CD4-positive, alpha-beta T cell treated with Interleukin-4 for 4 hours (primary cell): ENCODE results near the gene NLN.
"Not testable (repeated sequence)": the region's sequence is repeated elsewhere in the genome, so short reads cannot be mapped to it uniquely, and the experiment has no call there.

Experiments used
- DNase-seq: peaks from one replicate; pipeline ENCODE4 v3.0.0-alpha.2; 2020

Gene NLN

GRCh38 chr5:65775476-65775875 lies 53.5 kb downstream of the NLN start:
- no peak for DNase-seq

DNA sequence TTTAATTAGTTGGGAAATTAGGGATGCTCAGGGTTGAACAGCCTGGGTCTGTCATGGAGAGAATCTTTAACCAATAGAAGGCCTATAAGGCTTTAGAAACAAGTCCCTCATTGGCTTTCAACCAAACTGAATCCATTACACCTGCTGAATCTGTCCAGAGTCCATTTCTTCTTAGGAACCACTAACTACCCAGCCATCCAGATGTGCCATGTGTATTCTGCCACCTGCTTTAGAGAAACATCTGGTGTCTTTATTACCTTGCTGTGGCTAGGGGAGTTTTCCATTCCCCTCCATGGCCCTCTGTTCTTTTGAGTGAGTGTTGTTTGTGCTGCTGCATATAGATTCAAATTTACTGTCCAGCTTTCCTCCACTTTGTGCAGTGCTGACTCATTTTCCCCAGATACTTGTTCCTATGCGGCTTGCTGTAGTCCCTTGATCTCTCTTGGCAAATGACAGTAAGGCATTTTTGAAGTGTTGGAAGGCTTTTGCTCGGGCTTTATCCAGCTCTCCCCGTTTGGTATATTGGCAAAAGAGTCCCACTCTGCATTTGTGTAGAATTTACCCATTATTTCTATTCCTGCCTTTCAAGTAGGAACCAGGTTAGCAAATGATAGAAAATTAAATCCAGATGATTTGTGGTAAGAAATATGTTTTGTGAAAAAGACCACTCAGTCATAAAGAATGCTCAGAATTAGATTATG lies 54.6 kb downstream of the NLN start:
- no peak for DNase-seq

GRCh38 chr5:65778126-65778525 lies 56.1 kb downstream of the NLN start:
- no peak for DNase-seq

GRCh38 chr5:65779643-65780042 lies 57.6 kb downstream of the NLN start:
- DNase-seq: peak; percentile 24

DNA sequence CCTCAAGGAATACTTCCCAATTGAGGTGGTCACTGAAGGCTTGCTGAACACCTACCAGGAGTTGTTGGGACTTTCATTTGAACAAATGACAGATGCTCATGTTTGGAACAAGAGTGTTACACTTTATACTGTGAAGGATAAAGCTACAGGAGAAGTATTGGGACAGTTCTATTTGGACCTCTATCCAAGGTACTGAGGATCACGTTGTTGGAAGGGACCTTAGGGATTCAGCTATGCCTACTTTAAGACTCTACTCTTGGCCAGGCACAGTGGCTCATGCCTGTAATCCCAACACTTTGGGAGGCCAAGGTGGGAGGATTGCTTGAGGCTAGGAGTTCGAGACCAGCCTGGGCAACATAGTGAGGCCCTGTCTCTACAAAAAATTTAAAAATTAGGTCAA lies 66.3 kb downstream of the NLN start:
- DNase-seq: not testable (repeated sequence)

- DNase-seq: peak; percentile 17
Observed at GRCh38 chr5:65790371-65791163, 68.6 kb downstream of the NLN start.

- DNase-seq: no peak
Observed at GRCh38 chr5:65791712-65792673, 70.0 kb downstream of the NLN start.

- no peak for DNase-seq
Observed at GRCh38 chr5:65796269-65796668, 74.3 kb downstream of the NLN start.

DNA sequence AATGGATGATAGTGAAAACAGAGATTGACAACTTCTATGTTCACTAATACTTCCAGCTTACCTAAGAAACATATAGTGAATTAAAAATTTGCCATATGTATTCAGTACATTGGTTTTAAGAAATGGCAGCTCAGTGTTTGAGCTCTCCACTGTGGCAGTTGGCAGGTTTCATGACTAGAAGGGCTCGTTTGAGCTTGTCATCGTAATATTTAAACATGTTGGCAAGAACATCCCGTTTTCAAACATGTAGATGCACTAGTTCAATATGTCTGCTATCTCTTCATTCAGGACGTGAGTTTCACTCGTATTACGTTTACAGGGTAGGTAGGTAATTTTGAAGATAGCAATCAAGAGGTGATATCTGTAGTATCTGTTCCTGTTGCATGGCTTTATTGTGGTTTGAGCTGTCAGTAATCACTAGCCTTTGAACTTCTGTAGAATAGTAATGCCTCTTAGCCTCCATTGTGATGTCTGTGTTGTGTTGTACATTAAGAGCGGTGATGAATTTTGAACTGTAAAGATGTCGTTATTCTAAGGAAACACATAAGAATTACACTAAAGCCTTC lies 74.8 kb downstream of the NLN start:
- DNase-seq: peak; percentile 40

GRCh38 chr5:65797481-65797880 lies 75.5 kb downstream of the NLN start:
- DNase-seq: no peak

DNA sequence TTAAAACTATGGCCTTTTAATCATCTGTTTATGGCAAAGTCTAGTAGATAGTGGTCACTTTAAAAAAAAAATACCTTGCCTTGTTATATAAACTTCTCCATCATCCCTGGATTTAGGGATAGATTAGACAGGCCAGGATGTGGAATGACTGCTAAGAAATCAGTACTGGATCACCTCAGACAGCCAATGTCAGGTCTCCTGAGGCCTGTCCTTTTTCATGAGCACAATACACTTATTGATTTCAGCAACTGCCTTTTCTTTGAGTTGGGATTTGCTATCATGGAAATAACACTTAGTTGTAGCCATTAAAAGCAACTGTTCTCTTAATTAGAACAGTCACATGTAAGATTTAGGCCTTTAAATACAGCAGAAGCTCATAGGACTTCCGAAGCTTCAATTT lies 77.9 kb downstream of the NLN start:
- no peak for DNase-seq

GRCh38 chr5:65800775-65801174 lies 78.8 kb downstream of the NLN start:
- no peak for DNase-seq

DNA sequence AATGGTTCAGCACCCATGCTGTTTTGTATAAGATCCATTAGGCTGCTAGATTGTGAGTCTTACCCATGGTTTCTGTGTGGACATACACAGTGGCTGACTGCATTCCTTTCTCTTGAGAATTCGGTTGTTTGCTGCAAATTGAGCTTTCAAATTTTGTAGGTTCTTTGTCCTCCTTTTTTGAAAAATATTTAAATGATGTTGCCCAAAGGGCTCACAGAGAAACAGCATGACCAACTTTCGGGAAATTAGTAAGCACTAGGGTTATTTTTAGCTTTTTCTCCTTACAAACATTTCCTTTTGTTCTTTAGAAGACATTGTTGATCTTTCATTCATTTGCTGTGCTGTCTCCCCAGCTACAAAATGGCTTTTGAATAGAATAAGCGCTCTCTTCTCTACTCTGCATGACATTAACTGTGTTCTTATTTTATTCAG lies 79.4 kb downstream of the NLN start:
- DNase-seq: no peak

- no peak for DNase-seq
Observed at GRCh38 chr5:65802080-65802479, 80.1 kb downstream of the NLN start.

GRCh38 chr5:65802820-65803219 lies 80.8 kb downstream of the NLN start:
- DNase-seq: no peak

DNA sequence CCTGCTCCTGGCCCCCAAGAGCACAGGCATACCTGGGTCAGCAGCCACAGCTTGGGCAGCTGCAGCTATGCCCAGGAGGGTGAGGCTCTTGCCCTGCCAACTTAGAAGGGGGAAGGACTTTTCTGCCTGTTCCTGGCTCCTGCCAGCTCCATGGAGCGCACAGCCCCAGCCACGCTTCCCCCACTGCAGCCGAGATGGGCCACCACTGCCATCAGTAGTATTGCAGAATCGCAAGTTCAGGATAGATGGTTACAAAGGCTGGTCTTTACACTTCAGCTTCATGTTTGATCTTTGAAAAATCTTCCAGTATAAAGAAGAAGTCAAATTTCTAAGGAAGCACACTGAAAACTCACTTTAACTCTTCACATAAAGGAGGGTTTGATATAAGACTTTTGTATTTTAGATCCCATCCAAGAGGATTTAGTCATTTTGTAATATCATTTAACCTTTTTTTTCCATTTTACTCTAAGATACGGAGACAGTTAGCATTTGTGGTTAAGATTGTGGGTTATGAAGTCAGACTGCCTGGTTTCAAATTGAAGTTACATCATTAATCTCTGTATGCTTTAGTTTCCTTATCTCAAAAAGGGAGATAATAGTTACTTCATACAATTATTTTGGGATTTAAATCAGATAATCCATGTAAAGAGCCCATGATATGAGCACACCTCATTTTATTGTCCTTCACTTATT lies 81.8 kb downstream of the NLN start:
- no peak for DNase-seq

DNA sequence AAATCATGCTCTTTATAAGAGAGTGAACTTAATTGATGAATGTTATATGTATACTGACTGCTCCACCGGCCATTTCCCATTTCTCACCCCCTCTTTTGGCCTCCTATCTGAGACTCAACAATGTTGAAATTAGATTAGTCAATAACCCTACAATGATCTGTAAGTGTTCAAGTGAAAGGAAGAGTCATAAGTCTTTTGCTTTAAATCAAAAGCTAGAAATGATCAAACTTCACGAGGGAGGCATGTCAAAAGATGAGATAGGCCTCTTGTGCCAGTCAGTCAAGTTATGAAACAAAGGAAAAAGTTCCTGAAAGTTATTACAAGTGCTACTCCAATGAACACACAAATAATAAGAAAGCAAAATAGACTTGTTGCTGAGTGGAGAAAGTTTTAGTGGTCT lies 83.1 kb downstream of the NLN start:
- DNase-seq: no peak

- DNase-seq: not testable (repeated sequence)
Observed at GRCh38 chr5:65807494-65807893, 85.5 kb downstream of the NLN start.

DNA sequence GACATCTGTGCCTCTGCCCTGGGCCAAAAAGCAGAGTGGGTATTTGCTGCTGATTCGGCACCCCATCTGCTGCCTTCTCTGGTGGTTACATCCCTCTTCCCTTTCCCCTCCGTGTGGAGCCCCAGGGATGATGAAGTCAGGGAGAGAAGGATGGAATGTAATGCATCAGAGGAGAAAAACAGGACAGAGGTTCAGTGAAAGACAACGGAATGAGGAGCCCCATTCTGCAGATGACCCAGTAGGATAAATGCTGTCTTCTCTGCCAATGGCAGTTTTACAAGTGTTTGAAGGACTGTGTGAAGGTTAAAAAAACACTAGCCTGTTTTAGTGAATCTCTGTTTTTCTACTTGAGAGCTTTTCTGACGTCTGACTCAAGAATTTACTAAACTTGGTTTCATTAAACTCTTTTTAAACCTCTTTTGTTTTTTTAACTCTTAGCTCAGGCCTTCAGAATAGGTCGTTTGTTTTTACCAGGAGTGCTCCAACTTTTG lies 86.3 kb downstream of the NLN start:
- no peak for DNase-seq

DNA sequence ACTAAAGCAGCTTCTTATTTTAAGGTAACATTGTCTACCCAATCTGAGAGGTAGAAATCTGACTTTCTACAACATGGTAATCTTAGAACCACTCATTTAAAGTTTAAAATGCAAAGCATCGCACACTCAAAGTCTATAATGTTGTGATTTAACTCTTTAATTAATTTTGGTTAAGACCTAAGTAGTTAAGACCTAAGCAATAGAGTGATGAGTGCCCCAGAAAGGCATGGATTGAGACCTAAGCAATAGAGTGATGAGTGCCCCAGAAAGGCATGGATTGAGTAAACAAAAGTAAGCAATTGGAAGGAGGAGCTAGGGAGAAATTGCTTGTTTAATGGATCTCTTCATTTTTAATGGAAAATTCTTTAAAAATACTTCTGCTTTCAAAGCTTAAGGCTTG lies 86.8 kb downstream of the NLN start:
- DNase-seq: no peak

DNA sequence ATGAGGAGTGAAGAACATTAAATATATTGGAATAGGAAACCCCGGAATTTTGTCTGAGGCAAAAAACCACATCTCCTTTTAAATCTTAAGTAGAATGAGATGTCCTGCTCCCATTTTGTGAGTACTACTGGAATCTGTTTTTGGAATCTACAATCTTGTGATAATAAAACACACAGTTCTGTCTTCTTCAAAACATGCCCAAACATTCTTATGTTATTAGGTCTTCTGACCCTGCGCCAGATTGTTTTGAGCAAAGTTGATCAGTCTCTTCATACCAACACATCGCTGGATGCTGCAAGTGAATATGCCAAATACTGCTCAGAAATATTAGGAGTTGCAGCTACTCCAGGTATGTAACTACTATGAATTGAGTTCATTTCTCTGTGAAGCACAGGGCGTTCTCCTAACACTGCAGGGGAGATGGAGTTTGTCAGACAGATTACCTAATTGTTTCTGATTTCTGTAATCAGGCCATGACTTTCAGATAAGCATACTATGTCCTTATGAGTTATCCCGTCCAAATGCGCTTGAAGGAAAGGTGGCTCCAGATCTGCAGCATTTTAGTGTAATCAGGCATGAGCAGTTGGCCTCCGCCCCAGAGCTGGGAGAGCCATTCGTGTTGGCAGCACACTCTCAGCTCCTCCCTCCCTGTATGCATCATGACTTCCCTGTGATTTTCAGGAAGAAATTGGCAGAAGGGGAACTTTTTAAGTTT lies 88.0 kb downstream of the NLN start:
- no peak for DNase-seq
